Body of pancreas (tissue), 4 donors: ENCODE data around the gene MAPK14.

Experiments used
- POLR2A ChIP-seq, 3 donors: fragments of 450-650 bp; IDR thresholded peaks; one replicate each; pipeline ENCODE4 v1.6.1; 2016; ENCODE audit warnings: antibody characterized with exemption in 3 of 3, mild to moderate bottlenecking in 2 of 3
- TF ChIP-seq, protein P1 (sequence below), 7 experiments: fragments of 450-650 bp in 4 of 7; fragments of 200-600 bp in 3 of 7; sonication (generic) in 3 of 7; IDR thresholded peaks; one replicate each; pipeline ENCODE4 v1.5.1; 2016 to 2019; ENCODE audit warnings: antibody characterized with exemption in 7 of 7

- TF ChIP-seq, protein P1, sequence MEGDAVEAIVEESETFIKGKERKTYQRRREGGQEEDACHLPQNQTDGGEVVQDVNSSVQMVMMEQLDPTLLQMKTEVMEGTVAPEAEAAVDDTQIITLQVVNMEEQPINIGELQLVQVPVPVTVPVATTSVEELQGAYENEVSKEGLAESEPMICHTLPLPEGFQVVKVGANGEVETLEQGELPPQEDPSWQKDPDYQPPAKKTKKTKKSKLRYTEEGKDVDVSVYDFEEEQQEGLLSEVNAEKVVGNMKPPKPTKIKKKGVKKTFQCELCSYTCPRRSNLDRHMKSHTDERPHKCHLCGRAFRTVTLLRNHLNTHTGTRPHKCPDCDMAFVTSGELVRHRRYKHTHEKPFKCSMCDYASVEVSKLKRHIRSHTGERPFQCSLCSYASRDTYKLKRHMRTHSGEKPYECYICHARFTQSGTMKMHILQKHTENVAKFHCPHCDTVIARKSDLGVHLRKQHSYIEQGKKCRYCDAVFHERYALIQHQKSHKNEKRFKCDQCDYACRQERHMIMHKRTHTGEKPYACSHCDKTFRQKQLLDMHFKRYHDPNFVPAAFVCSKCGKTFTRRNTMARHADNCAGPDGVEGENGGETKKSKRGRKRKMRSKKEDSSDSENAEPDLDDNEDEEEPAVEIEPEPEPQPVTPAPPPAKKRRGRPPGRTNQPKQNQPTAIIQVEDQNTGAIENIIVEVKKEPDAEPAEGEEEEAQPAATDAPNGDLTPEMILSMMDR (IDR thresholded peaks at IDR 0.05): no peak
- no peak for TF ChIP-seq POLR2A (IDR thresholded peaks at IDR 0.05)
Measured at GRCh38 chr6:36068012-36068392, 40.4 kb downstream of the MAPK14 start.
